ENCODE results near the gene AKAP5. TPM values are rescaled to one million over a fixed set of nuclear protein-coding genes. Genes with fewer than 3 reads are reported as not detected.

AKAP5 gene
- total RNA-seq, 3 donors from 2014 or later = 0.96 to 1.2 (median 0.98) TPM

GRCh38 chr14:64518229-64518628 is 52.9 kb downstream of the AKAP5 start:
- DNase-seq (ENCODE audit: low spot score in 2 of 2) = no peak
- Histone ChIP-seq H3K27ac (no peak overlapping the region), H3K4me1 (peaks cover 0 to 8% of the 10 kb centered on the region in 2 donors), H3K9me3 (no peaks in the 10 kb centered on the region), H3K36me3 (no peaks in the 10 kb centered on the region), H3K27me3 (no peaks in the 10 kb centered on the region), H3K4me3 (no peak overlapping the region)
- intact Hi-C loops (cut with DNase I; ENCODE audit: low total_unique reads) = no loop called here
- no peak for TF ChIP-seq POLR2AphosphoS5 (IDR thresholded peaks at IDR 0.05)
- no peak for TF ChIP-seq POLR2A (IDR thresholded peaks at IDR 0.05)
- no peak for TF ChIP-seq CTCF (IDR thresholded peaks at IDR 0.05)

- no peak for TF ChIP-seq POLR2AphosphoS5 (IDR thresholded peaks at IDR 0.05)
- TF ChIP-seq POLR2A (IDR thresholded peaks at IDR 0.05) = no peak
- TF ChIP-seq CTCF (IDR thresholded peaks at IDR 0.05) = no peak
- no peaks in the 10 kb centered on the region for H3K9me3 ChIP-seq
- DNase-seq (ENCODE audit: low spot score in 2 of 2) = no peak
- no peaks in the 10 kb centered on the region for H3K27me3 ChIP-seq
- H3K27ac ChIP-seq = no peak overlapping the region
- intact Hi-C loops (cut with DNase I; ENCODE audit: low total_unique reads) = no loop called here
- H3K4me3 ChIP-seq = no peak overlapping the region
- H3K4me1 ChIP-seq = no peaks in the 10 kb centered on the region
- H3K36me3 ChIP-seq = no peaks in the 10 kb centered on the region
Measured at GRCh38 chr14:64520699-64521098, 55.4 kb downstream of the AKAP5 start.

- H3K27me3 ChIP-seq = no peaks in the 10 kb centered on the region
- no peaks in the 10 kb centered on the region for H3K36me3 ChIP-seq
- TF ChIP-seq POLR2A (IDR thresholded peaks at IDR 0.05) = no peak
- TF ChIP-seq CTCF (IDR thresholded peaks at IDR 0.05) = no peak
- TF ChIP-seq POLR2AphosphoS5 (IDR thresholded peaks at IDR 0.05) = no peak
- no peak overlapping the region for H3K4me3 ChIP-seq
- H3K9me3 ChIP-seq = no peaks in the 10 kb centered on the region
- DNase-seq (ENCODE audit: low spot score in 2 of 2) = no peak
- H3K4me1 ChIP-seq = no peaks in the 10 kb centered on the region
- no peak overlapping the region for H3K27ac ChIP-seq
- intact Hi-C loops (cut with DNase I; ENCODE audit: low total_unique reads) = no loop called here
Measured at GRCh38 chr14:64522591-64523355, 57.5 kb downstream of the AKAP5 start.

Other genes starting within 250 kb of the AKAP5 start
- 1 to 10 TPM in 2 of 3 donors, under 1 TPM in 1; 0.98 to 2.2 (median 1.5) TPM for gene ESR2, start 171.1 kb upstream of the AKAP5 start, total RNA-seq
- 100 to 1,000 TPM in 1 of 3 donors, 10 to 100 TPM in 2; 48.5 to 126 (median 50.3) TPM for gene MTHFD1, start 77.1 kb upstream of the AKAP5 start, total RNA-seq
- 10 to 100 TPM; 12.3 to 15.7 (median 14.4) TPM for gene ZBTB25, start 38.3 kb downstream of the AKAP5 start, total RNA-seq
- 10 to 100 TPM; 53.0 to 69.1 (median 66.9) TPM for gene ZBTB1, start 39.3 kb downstream of the AKAP5 start, total RNA-seq
- 10 to 100 TPM; 12.2 to 33.1 (median 17.9) TPM for gene HSPA2, start 75.2 kb downstream of the AKAP5 start, total RNA-seq
- 1 to 10 TPM; 2.3 to 6.4 (median 3.4) TPM for gene PPP1R36, start 84.5 kb downstream of the AKAP5 start, total RNA-seq
- 10 to 100 TPM; 18.7 to 31.5 (median 30.3) TPM for gene PLEKHG3, start 238.9 kb downstream of the AKAP5 start, total RNA-seq